Brain microvascular endothelial cell (primary cell): ENCODE data around the gene ATP8A2.

Source experiments
- DNase-seq: peaks from one replicate; pipeline ENCODE4 v3.0.0-alpha.2; 2020
- H3K27ac ChIP-seq: fragments of 250-450 bp; sonication (Bioruptor Pico); 2 replicates; pipeline ENCODE4 v1.5.1; 2020; ENCODE audit warnings: mild to moderate bottlenecking, moderate library complexity
- H3K27me3 ChIP-seq: fragments of 250-450 bp; sonication (Bioruptor Pico); replicated peaks from 2 replicates; pipeline ENCODE4 v1.5.1; 2020; ENCODE audit warnings: mild to moderate bottlenecking
- H3K36me3 ChIP-seq: fragments of 250-450 bp; sonication (Bioruptor Pico); replicated peaks from 2 replicates; pipeline ENCODE4 v1.5.1; 2020; ENCODE audit warnings: mild to moderate bottlenecking
- H3K4me3 ChIP-seq: 2 replicates; pipeline ENCODE4 v1.5.1; 2011; ENCODE audit warnings: low read depth, mild to moderate bottlenecking, control low read depth, low read length, moderate library complexity
- in situ Hi-C: cut with HindIII; loops from 2 replicates; pipeline ENCODE4 v1.10.0; 2017; ENCODE audit warnings: low sequenced_read_pairs, low pct_ligation_motif_present
- TF ChIP-seq, protein P1 (sequence below): IDR thresholded peaks from 2 replicates; pipeline ENCODE4 v1.5.1; 2011; ENCODE audit warnings: low read depth, mild to moderate bottlenecking, moderate library complexity, low read length, control low read depth, inconsistent platforms; ENCODE audit errors: missing control alignments

ATP8A2 gene

DNA sequence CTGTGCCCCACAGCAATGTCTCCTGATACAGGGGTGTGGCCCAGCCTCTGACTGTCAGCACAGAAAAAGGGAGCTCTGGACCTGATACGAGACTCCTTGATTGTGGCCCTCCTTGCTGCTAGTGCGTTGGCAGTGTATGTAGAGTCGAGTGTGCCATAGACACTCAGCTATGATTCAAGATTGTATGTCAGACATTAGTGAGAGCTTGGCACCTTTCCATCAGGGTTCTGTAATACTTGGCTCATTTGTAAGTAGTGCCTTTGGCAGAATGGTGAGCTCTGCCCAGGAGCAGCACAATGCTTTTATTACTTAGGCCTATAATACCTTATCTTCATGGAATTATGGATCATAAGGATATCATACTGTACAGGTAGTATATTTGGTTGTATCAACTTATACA is 83.4 kb downstream of the ATP8A2 start:
- Histone ChIP-seq H3K27me3 (no peaks in the 10 kb centered on the region), H3K36me3 (no peaks in the 10 kb centered on the region), H3K4me3 (no peak overlapping the region), H3K27ac (no peak overlapping the region)
- TF ChIP-seq, protein P1, sequence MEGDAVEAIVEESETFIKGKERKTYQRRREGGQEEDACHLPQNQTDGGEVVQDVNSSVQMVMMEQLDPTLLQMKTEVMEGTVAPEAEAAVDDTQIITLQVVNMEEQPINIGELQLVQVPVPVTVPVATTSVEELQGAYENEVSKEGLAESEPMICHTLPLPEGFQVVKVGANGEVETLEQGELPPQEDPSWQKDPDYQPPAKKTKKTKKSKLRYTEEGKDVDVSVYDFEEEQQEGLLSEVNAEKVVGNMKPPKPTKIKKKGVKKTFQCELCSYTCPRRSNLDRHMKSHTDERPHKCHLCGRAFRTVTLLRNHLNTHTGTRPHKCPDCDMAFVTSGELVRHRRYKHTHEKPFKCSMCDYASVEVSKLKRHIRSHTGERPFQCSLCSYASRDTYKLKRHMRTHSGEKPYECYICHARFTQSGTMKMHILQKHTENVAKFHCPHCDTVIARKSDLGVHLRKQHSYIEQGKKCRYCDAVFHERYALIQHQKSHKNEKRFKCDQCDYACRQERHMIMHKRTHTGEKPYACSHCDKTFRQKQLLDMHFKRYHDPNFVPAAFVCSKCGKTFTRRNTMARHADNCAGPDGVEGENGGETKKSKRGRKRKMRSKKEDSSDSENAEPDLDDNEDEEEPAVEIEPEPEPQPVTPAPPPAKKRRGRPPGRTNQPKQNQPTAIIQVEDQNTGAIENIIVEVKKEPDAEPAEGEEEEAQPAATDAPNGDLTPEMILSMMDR, result no peak
- DNase-seq, result no peak
- in situ Hi-C loops, result no loop called here

DNA sequence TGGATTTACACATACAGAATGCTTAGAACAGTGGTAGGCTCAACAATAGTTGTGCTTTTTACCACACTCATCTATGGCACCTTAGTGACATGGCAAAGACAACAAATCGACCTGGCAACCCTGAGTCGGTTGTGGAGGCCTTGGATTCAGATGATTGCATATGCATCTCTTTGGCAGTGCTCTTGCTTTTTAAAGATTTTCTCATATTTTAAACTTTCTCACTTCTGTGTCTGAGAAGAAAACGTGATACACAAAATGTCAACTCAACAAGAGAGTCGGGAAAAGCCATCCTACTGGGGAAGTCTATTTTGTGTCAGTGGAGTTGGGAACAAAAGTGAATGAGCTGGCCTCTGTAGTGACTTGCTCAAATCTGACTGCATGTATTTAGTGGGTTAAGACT is 85.8 kb downstream of the ATP8A2 start:
- TF ChIP-seq, protein P1, result no peak
- in situ Hi-C loops, result no loop called here
- Histone ChIP-seq H3K4me3 (no peak overlapping the region), H3K27me3 (no peaks in the 10 kb centered on the region), H3K36me3 (no peaks in the 10 kb centered on the region), H3K27ac (no peak overlapping the region)
- no peak for DNase-seq

DNA sequence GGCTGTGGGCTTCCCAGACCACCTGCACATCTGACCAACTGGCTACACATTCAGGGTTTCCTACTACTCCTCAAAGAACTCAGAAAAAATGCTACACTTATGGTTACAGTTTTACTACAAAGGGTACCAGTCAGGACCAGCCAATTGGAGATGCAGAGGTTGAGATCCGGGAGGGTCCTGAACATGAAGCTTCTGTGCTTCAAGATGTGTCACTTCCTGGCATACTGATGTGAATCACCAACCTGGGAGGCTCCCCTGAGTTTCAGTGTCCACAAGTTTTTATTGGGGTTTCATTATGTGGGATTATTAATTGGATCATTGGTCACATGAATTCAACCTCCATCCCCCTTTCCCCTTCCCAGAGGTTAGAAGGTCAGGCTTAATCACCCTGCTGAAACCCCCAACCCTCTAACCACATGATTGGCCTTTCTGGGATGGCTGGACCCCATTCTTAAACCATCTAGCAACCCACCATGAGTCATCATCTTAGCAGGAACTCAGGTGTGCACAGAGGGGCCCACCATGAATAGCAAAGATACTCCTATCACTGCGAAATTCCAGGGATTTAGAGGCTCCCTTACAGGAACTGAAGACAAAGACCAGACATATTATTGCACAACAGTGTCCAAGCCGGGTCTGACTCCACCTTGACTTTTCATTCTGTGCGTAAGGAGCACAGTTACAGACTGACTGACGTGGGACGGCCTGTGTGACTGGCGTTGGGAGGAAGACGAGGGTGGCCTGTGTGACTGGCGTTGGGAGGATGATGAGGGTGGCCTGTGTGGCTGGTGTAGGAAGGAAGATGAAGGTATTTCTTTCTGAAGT is 90.7 kb downstream of the ATP8A2 start:
- Histone ChIP-seq H3K27me3 (no peaks in the 10 kb centered on the region), H3K27ac (no peak overlapping the region), H3K36me3 (no peaks in the 10 kb centered on the region), H3K4me3 (no peak overlapping the region)
- TF ChIP-seq, protein P1, result no peak
- no peak for DNase-seq
- in situ Hi-C loops, result no loop called here

DNA sequence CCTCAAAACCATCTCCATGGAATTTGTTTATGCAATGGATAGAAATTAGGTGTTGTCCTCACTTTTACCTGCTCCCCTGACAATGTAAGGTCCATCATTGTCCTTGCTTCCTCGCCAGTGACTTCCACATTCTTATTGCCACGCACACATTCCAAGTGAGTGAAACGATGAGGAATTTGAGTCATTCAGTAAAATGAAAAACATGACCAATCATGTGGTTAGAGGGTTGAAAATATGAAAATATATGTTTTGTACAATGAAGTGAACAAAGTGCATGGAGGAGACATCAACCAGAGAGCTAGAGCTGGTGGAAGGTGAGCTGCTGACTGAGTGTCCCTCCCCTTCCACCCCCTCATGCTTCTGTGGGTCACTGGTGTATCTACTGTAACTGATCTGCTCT is 91.7 kb downstream of the ATP8A2 start:
- in situ Hi-C loops, result no loop called here
- DNase-seq, result peak; percentile 40
- Histone ChIP-seq H3K4me3 (no peak overlapping the region), H3K27me3 (no peaks in the 10 kb centered on the region), H3K36me3 (no peaks in the 10 kb centered on the region), H3K27ac (no peak overlapping the region)
- TF ChIP-seq, protein P1, result no peak

- Histone ChIP-seq H3K27ac (no peak overlapping the region), H3K4me3 (no peak overlapping the region), H3K36me3 (no peaks in the 10 kb centered on the region), H3K27me3 (peaks cover 6% of the 10 kb centered on the region)
- TF ChIP-seq, protein P1, result no peak
- DNase-seq, result no peak
- in situ Hi-C loops, result no loop called here
Measured at GRCh38 chr13:25466880-25467279, 95.1 kb downstream of the ATP8A2 start.
